Effector CD8-positive, alpha-beta T cell (primary cell): Measurements from ENCODE around the gene ZNF837.
"Not testable (repeated sequence)": the region's sequence is repeated elsewhere in the genome, so short reads cannot be mapped to it uniquely, and the experiment has no call there.

Experiments
- DNase-seq: peaks from one replicate; lab custom pipeline; 2025; lab: John Stamatoyannopoulos, UW
- total RNA-seq, 4 experiments: gene quantifications; one replicate each; lab custom pipeline; 2026; lab: John Stamatoyannopoulos, UW

ZNF837 gene
- total RNA-seq = 3.3 to 5.3 (median 4.3) reads per million in 4 experiments

DNA sequence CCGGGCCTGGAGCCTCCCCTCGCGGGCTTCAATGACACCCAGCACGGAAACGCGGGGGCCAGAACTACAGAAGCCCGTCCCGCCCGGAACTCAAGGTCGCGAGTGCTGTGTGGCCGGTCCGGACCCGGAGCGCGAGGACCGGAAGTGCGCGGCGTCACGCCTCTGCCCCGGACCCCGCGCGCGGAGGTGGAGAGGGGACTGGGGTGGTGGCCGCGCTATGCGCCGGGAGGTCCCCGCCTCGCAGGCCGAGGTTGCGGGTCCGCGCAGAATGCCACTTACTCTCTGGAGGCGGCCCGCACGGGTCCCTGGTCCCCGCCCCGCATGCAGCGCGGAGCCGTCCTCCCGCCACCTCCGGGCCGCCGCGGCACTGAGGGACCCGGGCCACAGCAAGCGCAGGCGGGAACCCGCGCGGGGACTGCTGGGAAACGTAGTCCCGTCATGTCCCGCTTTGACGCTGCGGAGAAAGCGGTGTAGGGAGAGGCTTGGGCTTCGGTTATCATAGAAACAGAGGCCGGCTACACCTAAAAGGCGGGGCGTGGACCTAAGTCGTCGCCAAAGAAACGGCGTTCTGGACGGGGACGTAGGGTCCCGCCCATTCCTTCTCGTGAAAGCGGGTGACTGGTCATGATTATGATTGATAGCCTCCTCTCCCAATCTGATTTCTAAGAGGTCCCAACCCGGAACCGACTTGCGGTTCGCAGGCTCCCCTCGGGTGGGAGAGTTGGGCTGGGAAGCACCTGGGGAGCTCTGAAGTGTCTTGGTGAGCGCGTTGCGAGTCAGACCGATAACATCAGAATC is at the start of gene ZNF837:
Gene ZNF837 (minus strand): TSS at position 369 of the 798 bp plus-strand sequence. CDS start 11,698 bp downstream, outside the sequence.
- DNase-seq = peak; percentile 94

- no peak for DNase-seq
These were observed 48.9 kb upstream of the ZNF837 start for GRCh38 chr19:58429745-58430144.

DNA sequence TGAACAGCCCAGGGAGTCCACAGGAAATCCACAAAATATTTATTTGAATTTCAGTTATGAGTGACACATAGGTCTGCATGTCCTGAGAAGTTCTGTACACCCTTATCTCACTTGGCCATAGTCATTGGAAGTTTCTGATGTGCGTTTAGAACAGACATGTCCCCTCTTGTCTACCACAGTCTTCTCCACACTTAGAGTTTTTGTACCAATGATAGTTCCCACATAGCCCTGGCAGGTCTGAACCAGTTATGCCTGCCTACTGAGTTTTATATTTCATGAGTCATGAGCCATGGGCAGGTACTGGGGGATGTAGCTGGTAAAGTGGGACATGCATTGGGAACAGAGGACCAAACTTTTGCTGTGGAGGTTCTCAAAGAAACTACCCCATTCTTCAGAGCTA is 47.8 kb upstream of the ZNF837 start:
- no peak for DNase-seq

DNA sequence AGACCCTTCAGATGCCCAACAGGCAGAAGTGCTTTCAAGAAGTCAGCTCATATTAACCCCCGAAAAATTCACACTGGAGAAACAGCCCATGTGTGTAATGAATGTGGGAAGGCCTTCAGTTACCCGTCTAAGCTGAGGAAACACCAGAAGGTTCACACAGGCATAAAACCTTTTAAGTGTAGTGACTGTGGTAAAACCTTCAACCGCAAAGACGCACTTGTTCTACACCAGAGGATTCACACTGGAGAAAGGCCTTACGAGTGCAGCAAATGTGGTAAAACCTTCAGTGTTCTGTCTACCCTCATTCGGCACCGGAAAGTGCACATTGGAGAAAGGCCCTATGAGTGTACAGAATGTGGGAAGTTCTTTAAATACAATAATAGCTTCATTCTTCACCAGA is 36.2 kb upstream of the ZNF837 start:
- DNase-seq = no peak

- DNase-seq = no peak
These were observed 35.8 kb upstream of the ZNF837 start for GRCh38 chr19:58416604-58417003.

DNA sequence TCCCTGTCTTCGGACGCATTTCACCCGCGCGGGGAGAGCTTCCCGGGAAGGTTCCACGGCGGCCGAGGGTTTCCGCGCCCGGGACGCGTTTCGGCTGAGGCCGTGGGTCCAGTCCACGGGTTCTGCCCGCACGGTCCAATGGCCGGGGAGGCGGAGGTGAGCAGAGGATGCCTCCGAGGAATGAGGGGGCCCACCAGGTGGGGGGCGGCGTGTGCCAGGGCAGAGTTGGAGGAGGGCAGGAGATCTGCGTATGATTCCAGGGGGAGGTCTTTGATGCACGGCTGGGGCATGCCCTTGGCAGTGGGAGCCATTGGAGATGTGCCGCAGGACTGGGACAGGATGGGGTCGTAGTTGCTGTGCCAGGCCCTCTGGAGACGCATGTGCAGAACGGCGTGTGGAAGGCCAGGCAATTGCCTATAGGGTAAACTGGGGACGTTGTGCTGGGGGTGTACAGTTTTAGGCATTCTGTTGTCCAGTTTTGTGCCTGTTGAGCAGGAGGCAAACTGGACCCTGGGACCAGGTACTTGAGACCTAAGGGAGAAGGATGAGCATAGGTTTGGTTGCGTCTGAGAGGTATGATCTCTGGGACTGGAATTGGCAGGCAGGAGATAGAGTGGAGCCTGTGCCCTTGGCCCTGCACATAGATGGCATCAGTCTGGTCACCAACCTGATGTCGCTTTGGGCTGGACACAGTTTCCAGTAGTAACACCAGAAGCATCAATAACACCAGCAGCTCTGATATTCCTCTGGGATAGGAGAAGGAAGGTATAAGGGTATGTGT is 28.4 kb upstream of the ZNF837 start:
- DNase-seq = no peak

DNA sequence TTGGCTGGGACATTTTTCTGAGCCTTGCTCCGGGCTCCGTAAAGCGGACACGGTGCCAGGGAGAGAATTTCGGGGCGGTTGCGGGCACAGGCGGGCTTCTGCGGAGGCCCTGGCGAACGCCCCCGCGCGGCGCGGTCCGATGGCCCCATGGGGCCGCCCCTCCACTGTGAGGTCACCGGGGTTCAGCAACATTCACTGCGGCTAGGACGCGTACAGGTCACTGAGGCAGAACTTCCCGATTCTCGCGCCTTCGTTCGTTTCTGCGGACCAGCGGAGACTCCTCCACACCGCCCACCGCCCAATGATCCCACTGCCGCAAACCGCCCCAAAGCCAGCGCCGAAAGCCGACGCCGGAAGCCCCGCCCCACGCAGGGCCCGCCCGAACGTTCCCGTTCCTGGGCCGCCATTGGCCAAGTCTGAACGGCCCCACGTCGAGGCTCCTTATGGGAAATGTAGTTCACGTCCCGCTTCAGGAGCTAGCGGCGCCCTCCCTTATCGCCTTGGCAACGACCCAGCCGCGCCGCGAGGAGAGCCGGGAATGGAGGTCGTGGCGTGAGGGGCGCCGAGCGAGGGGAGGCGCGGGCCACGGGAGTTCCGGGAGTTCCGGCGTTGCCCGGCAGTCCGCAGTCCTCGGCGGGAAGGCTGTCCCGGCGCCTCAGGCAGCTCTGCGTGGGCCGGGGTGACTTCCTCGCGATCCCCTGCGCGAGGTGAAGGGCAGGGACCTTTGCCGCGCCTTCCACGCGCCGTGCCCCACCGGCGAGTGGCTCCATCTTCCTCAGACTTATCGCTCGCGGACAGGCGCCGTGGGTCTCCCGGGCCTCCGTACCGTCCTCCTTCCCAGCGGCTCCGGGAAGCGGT is 27.6 kb upstream of the ZNF837 start, which contains the start of gene ZNF584:
Gene ZNF584 (plus strand): TSS at position 498 of the 858 bp plus-strand sequence. CDS start 499 bp downstream, outside the sequence.
- peak; percentile 90 for DNase-seq

DNA sequence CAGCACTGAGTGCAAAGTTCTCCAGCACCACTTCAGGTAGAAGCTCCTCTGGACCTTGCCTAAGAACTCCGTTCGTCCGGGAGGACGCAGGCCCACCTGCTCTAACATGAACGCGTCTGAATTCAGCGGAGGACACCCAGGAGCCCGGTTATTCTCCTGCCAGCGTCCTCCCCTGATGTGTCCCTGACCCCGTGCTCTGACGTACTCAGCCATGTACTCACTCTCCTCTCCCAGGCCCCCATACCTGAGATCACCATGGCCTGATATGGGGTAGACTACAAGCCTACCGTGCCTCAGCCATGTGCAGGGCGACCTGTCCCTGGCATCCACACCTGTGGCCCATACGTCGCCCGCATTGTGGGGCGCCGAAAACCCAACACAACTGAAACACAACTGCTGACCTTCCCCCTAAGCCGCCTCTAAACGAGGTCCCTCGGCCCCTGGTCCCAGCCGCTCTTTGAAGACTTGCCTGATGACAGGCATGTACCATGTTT is 26.9 kb upstream of the ZNF837 start:
- DNase-seq = no peak

- no peak for DNase-seq
These were observed 26.2 kb upstream of the ZNF837 start for GRCh38 chr19:58406818-58407657.

GRCh38 chr19:58403920-58404478 is 23.2 kb upstream of the ZNF837 start:
- DNase-seq = not testable (repeated sequence)

DNA sequence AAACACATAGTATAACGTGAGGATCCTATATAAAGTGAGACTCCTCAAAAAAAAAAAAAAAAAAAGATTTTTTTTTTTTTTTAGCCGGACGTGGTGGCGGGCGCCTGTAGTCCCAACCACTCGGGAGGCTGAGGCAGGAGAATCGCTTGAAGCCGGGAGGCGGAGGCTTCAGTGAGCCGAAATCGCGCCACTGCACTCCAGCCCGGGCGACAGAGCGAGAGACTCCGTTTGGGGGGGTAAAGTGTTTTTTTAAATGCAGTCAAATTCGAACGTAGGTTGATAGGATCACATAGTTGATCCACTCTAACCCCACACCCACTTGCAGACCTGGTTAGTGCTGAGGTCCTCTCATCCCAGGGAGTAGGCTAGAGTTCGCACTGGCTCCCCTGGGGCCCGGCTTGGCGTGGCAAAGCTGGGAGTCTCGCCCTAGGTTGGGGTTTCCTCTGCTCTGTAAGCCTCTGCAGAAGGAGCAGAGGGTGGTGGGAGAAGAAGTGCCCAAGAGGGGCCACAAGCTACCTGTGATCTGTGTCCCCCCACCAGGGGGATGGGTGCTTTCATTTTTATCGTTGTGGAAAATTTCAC is 21.1 kb upstream of the ZNF837 start:
- no peak for DNase-seq

DNA sequence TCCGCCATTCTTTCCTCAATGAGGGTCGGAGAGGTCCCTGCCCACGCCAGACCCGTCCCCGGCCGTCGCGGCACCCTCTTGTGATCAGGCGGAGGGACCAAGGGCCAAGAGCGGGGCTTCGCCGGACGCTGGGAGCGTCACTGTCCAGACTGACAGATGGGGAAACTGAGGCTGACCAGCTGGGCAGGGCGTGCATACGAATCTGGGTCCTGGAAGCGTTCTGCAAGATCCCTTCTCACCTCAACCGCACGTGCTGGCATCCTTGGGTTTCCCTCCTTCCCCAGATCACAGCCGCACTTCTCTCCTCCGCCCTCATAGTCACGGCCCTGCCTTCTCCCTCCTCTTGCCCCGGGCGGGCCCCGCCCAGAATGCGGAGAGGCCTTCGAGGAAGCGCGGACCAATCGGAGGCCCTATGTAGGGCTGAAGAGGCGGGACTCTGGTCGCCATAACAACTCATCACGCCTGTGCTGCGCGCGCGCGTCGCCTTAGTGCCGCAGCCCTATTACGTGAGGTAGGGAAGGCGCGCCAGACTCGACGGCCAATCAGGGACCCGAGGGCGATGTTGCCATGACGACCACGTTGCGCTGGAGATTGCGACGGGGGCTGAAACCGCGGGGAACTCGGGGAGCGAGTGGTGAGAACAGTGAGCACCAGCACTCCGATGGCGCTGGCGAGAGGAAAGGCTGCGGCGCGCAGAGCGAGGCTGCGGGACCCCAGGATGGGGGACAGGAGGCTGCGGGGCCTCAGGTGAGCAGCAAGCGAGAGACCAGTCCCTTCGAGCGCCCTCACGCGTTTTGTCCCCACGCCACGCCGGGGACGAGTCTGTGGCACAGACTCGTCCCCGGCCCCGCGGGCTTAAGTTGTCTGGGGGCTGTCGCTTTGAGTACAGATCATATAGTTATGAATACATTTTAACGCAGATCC is 20.3 kb upstream of the ZNF837 start:
- peak; percentile 99 for DNase-seq

- no peak for DNase-seq
These were observed 19.6 kb upstream of the ZNF837 start for GRCh38 chr19:58400316-58400915.

GRCh38 chr19:58399903-58400302 is 19.1 kb upstream of the ZNF837 start:
- no peak for DNase-seq

GRCh38 chr19:58398545-58398944 is 17.7 kb upstream of the ZNF837 start:
- DNase-seq = no peak

DNA sequence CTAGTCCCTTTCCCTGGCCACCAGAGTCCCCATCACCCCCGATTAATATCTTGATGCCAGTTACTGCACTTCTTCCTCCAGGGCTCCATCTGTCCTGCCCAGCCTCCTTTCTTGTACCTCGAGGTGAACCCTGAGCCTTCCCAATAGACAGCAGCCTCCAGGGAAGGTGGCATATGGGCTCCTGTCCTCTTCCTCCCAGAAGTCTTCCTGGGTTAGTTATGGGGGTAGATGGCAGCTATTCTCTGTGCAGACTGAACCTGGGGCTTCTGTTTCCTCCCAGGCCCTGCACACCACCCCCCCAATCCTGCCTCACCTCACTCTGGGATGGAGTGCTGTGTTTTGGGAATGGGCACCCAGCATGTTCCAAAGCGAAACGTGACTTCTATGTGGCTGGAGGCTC is 17.3 kb upstream of the ZNF837 start:
- no peak for DNase-seq

GRCh38 chr19:58397533-58398037 is 16.8 kb upstream of the ZNF837 start:
- DNase-seq = no peak
